NCI-H82 (cell line): Measurements from ENCODE around the gene EXOC6.

ENCODE experiments used
- DNase-seq: peaks from one replicate; lab custom pipeline; 2025; lab: John Stamatoyannopoulos, UW

EXOC6 gene

DNA sequence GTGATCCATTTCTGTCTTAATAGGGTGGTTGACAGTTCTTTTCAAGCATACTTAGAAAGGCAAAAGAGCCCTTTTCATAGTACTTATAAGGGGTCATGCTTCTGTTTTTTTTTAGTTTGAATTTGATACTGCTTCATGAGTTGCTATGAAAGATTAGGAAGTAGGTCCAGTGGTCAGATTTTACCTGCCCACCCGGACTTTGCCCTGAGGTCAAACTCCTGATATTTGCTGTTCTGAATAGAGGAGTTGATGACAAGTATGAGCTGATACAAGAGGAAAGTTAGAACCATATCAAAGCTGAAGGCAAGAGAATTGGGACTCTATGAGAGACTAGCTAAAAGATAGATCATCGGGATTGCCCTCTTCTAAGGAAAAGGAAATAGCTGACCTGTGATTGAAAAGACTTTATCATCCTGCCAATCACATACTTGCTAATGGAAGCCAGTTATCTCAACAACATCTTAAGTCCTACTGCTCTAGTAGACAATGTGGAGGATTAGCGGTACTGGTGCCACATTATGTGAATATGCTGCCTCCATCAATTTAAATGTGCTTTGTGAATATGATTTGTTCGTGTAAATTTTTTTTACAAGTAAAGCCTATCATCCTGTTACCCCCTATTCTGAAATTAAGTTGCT is 174.8 kb downstream of the EXOC6 start:
- DNase-seq: no peak

DNA sequence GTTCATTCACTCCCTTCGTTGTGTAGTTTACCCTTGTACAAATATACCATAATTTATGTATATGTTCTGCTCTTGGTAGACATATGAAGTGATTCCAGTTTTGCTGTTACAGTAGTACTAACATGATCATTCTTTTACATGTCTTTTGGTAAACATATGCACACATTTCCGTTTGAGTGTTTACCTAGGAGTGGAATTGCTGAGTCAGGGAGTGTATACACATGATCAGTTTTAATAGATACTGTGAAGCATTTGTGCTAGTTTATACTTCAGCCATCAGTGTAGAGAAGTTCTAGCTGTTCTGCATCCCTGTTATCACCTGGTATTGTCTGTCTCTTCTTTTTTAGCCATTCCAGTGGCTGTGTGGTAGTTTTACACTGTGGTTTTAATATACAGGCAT is 177.8 kb downstream of the EXOC6 start:
- DNase-seq: no peak

DNA sequence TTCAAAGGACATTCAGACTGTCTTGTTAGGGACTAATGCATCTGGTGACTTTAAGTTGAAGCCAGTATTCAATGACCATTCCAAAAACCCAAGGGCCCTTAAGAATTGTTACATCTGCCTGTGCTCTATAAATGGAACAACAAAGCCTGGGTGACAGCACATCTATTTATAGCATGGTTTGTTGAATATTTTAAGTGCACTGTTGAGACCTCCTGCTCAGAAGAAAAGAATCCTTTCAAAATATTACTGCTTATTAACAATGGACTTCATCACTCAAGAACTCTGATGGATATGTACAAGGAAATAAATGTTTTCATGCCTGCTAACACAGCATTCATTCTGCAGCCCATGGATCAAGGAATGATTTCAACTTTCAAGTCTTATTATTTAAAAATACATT is 179.2 kb downstream of the EXOC6 start:
- no peak for DNase-seq

DNA sequence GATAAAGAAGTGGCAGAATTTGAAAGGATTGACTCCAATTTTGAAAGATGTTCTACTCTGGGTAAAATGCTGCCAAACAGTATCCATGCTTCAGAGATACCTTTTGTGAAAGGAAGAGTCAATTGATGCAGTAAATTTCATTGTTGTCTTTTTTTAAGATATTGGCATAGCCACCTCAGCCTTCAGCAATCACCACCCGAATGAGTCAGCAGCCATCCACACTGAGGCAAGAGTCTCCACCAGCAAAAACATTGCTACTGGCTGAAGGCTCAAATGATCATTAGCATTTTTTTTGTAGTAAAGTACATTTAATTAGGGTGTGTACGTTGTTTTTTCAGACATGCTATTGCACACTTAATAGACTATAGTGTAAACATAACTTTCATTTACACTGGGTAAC is 180.6 kb downstream of the EXOC6 start:
- no peak for DNase-seq

DNA sequence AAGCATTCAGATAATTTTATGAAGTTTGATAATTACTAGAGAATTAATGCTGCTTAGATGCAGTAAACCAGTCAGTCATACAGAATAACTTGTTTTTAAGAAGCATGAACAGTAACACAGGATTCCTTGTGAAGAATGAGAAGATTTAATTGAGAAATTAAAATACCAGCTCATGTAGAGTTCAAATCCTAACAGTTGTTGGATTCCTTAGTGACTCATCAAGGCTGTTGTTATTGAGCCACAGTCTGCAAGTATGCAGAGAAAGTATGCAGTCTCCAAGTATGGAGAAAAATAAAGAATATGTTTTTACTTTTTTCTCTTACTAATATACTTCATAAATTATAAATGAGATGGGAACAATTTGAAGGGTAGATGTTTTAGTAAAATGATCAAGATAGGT is 182.1 kb downstream of the EXOC6 start:
- no peak for DNase-seq

DNA sequence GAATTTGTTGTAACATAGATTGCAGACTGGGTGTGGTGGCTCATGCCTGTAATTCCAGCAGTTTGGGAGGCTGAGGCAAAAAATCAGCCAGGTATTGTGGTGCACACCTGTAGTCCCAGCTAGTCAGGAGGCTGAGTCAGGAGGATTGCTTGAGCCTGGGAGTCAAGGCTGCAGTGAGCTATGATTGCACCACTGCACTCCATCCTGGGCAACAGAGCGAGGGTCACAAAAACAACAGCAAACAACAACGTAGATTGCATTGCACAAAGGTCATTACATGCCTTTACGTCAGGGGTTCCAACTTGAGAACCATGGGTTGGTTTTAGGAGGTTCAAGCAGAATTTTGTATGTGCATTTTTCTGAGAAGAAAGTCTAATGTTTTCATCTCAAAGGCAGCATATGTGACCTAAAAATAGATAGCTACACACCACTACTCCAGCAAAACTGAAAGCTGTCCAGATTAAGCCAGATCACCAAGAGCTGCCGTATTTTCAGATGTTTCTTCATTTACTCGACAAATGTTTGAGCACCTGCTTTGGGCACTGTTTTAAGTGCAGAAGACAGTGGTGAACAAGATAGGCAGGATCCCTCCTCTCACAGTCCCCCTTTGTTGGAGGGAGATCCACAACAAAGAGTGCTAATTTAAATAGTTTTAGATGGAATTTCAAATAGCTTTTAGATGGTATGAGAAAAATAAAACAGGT is 183.9 kb downstream of the EXOC6 start:
- no peak for DNase-seq

DNA sequence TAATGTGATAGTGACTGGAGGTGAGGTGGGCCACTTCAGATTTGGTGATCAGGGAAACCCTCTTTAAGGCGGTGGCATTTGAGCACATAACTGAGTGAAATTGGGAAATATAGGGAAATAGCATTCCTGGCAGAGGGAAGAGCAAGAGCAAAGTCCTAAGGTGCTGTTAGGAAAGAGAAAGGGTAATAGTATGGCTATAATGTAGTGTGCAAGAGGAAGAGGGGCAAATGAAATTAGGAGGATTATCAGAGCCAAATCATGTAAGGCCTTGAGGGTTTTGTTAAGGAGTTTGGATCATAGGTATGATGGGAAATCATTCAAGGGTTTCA is 184.5 kb downstream of the EXOC6 start:
- DNase-seq: no peak

DNA sequence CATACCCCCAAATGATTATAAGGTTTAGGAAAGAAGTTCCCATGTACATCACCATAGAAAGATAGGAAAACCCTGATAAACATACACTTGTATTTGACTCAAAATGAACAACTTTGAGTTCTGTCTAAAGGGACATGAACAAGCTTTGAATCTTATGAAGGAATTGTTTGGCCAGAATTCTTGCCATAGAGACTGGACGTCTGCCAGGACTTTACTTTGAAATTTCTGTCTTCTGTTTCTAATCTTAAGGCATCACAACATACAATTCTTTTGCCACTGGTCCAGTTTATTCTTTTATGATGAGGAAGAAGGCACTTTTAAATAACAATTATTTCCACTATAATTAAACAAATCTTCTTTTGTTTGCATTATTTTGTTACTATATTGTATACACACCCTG is 186.1 kb downstream of the EXOC6 start:
- no peak for DNase-seq

DNA sequence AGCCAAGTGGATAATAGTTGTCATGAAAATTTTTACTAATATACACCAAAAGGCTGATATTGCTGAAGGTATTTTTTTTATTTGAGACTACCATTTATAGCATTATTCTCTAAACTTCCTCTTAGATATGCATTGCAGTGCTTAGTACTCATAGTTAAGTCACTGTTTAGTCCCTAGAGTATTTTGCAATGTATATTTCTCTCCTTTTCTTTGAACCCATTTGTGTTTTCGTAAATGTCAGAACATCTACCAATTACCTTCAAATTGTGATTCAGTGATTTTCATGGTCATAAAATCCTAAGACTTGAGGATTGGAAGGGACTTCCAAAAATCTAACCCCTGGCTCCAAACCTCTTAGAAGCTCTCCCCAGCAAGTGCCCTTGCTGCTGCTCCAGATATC is 190.8 kb downstream of the EXOC6 start:
- no peak for DNase-seq

DNA sequence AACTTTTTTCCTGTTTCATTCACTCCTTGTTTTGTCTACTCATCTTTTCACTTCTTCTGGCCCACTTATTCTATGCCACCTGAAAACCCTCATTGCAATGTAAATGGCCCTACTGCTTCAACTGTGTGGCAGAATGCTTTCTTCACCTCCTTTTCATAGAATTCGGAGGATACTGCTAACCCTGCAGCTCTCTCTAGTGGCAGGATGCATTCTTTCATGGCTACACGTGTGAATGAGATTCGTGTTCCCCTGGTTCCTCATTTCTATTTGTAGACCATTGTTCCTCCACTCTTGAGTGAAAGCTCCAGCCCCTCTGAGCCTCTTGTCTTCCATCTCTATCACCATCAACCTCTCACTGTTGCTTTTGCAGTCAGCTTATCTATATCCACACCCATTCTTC is 191.4 kb downstream of the EXOC6 start:
- DNase-seq: peak; percentile 12

DNA sequence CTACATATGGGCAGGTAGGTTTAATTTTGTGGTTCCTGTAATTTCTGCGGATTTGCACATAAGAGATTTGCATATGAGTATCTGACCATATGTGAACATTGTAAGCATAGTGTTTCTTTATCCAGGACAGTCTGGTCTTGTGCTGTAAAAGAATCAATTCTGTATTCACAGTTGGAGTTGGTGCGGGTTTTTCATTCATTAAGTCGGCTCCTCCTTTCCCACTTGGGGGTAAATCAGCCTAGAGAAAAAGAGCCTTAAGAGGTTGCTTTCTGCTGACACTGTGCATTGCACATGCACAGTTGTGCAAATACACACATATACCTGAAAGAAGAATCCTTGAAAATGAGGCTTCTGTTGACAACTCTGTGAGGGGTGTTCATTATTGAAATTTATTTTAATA is 206.2 kb downstream of the EXOC6 start:
- DNase-seq: no peak

DNA sequence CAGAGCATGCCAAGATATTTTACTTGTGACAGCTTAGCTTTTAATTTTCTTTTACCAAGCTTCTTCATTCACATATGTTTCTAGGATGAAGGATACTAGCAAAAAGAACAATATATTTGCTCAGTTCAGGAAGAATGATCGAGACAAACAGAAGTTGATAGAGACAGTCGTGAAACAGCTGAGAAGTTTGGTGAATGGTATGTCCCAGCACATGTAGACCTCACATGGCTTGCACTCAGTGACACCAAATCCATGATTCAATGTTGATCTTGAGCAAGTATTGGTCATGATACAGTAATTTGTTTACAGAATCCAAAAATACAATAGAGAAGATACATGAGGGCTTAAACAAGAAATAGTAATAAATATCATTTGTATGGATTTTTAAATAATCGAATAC is 209.8 kb downstream of the EXOC6 start:
- no peak for DNase-seq

DNA sequence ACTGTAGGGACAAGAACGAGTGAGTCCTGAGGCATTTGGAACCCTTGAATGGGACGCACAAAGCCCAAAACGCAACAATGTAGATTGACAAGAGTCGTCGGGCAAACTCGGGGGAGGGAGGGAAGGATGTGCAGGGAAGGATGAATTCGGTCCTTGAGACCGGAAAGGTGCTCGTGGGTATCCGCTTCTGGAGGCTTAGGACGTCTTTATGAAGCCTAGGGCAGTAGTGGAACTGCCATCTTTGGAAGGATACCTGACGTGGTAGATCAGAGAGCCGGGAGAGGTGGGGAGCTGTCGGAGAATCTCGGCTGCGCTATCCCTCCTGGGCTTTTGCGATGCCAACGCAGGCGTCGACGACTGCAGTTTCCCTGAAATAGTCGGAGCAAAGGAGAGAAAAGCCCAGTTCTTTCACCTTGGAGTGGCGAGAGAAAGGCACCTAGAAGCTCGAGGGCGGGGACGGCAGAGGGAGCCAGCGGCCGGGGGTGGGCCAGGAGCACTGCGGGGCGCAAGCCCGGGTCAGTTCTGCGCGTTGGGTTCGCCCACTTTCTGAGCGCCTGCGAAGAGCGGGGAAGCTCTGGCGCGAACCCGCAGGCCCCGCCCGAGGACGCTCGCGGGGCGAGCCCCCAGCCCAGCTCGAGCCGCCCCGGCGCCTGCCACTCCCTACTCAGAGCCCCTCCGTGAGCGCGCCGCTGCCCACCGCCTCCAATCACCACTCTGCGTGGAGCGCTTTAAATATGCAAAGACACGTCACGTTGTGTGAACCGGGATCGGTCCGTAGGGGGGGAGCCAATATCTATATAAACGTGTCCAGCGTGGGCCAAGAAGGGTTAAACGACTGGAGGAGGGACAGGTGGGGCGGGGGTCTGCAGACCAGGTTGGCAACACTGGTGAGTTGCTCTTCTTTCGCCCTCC is 211.9 kb downstream of the EXOC6 start, which contains the start of gene CYP26C1:
Gene CYP26C1 (plus strand): TSS at position 824 of the 912 bp plus-strand sequence. CDS start 466 bp downstream, outside the sequence.
- DNase-seq: no peak

DNA sequence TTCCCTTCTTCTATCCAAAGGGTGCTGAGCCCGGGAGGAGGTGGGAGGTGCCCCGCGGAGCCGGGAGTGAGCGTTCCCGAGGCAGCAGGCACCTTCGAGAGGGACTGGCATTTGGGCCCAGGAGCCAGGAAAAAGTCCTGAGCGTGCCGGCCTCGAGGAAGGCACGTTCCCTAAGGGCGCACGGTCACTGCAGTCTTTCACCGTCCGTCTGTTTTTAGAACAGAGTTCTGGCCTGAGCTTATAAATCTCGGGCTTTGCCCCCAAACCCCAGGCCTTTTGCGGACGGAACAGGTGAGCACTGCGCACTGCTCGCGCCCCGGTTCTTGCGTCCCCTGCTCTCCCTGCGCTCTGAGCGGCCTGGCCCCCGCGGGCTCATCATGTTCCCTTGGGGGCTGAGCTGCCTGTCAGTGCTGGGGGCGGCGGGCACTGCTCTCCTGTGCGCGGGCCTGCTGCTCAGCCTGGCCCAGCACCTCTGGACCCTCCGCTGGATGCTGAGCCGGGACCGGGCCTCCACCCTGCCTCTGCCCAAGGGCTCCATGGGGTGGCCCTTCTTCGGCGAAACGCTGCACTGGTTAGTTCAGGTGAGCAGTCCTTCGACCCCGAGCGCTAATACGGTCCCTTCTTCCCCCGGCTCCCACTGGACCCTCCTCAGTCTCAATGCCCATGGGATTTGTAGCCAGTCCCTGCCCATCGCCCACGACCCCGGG is 212.7 kb downstream of the EXOC6 start:
- DNase-seq: no peak

DNA sequence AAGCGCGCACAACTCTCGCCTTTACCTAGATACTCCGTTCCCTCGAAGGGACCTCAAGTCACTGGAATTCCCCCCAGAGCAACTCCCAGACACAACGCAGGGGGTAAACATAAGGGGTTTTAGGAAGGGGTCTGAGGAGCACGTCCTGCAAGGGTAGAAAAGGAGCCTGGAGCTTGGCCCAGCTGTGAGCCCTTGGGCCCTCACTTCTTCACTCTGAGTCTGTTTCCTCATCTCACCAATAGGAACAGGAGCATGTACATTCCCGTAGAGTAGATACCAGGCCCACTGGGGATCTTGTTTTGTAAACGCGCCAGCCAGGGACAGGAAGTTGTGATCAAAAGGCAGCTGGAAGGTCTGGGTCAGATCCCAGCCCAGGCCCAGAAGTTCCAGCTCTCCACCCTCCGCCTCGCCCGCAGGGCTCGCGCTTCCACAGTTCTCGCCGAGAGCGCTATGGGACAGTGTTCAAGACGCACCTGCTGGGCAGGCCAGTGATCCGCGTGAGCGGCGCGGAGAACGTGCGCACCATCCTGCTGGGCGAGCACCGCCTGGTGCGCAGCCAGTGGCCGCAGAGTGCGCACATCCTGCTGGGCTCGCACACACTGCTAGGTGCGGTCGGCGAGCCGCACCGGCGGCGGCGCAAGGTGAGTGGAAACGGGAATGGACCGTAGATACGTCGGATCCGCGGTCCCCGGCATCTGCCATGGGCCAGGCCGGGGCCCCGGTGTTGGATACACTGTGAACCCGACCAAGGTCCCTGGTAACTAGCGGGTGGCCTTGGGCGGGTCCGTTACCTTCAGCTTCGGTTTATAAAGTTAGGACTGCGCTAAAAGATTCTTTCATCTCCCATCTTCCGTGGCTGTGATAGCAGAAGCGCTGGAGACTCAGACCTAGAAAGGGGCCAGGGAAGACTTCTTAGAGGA is 213.5 kb downstream of the EXOC6 start:
- DNase-seq: no peak

DNA sequence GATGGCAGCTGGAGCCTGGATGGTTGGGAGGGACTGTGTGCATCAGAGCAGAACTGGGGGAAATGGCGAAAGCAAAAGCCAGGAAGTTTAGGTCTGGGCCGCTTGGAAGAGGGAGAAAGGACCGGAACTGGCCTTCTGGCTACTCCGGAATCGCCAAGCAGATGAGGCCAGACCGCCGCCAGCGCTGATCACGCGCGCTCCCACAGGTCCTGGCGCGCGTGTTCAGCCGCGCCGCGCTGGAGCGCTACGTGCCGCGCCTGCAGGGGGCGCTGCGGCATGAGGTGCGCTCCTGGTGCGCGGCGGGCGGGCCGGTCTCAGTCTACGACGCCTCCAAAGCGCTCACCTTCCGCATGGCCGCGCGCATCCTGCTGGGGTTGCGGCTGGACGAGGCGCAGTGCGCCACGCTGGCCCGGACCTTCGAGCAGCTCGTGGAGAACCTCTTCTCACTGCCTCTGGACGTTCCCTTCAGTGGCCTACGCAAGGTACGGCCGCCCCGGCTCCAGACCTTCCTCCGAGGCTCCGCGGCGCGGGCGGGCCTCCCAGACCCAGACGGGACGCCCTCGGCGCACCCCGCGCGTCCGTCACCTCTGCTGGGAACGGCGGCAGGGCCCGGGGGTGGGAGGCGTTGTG is 214.3 kb downstream of the EXOC6 start:
- DNase-seq: no peak

DNA sequence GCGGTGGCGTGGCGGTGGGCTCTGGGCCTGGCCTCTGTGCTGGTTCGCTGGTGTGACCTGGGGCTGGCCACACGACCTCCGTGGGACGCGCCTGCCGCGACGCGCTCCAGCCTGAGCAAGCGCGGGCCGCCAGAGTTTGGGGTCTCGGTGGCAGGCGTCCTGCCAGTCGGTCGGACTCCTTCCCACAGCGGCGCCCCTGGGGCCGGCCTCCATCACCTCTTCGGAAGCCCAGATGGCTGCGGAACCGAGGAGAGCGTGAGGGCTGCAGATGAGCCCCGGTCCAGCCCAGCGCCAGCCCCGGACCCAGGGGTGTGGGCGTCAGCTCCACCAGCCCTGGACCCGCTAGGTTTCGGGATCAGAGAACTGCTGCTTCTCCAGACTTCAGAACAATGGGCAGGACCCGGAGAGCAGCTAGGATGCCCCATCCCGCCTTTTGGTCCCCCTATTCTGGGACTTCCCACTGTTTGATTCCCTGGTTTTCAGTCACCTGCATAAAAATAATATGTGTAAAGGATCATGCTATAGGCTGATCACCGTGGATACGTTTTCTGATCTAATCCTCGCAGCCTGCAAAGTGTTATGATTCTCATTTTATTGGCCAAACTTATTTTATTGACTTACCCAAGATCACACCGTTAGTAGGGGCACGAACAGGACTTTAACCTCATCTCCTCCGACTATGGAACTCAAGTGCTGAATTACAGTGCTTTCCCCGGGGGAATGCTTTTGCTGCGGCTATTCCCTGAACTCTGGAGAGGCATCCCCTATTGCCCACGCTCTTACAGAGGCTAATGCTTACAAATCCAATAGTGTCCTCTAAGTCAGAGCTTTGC is 215.0 kb downstream of the EXOC6 start:
- DNase-seq: peak; percentile 12

DNA sequence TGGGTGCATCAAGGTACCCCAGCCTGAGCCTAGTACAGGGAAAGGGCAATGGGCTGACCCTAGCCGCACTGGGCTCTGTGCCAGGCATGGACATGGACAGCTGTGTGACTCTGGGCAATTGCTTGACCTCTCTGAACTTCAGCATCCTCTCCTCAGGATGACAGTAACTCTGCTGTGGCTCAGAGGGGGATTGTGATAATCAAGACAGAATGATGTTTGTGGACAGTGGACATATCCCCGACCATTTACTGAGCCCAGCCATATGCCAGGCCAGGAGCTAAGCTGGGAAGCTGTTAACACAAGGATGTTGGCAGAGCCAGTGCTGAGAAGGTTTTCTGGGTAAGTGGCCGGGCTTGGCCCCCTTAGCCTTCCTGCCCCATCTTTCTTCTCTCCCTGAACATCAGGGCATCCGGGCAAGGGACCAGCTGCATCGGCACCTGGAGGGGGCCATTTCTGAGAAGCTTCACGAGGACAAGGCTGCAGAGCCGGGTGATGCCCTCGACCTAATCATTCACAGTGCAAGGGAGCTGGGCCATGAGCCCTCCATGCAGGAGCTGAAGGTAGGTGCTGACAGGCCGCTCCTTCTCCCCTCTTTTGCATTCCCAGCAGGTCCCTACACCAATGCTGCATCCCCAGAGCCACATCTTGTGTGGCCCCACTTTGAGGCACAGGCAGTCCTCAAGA is 215.8 kb downstream of the EXOC6 start:
- no peak for DNase-seq
